IgD-negative memory B cell (primary cell): Measurements from ENCODE around the gene KCNN3. TPM values are rescaled to one million over a fixed set of nuclear protein-coding genes. Genes with fewer than 3 reads are reported as not detected.

Experiments
- H3K27ac Mint-ChIP-seq, 3 donors: one replicate each; pipeline ENCODE4 v1.8.0; 2020 to 2022; ENCODE audit warnings: mild to moderate bottlenecking in 3 of 3, mixed read lengths in 3 of 3, moderate library complexity in 1 of 3
- H3K27me3 Mint-ChIP-seq: one replicate; pipeline ENCODE4 v1.8.0; 2021; ENCODE audit warnings: mixed read lengths
- H3K36me3 Mint-ChIP-seq: one replicate; pipeline ENCODE4 v1.8.0; 2020; ENCODE audit warnings: mild to moderate bottlenecking, mixed read lengths
- H3K4me1 Mint-ChIP-seq, 3 donors: one replicate each; pipeline ENCODE4 v1.8.0; 2020 to 2022; ENCODE audit warnings: mixed read lengths in 3 of 3, mild to moderate bottlenecking in 1 of 3
- H3K4me3 Mint-ChIP-seq, 4 donors: one replicate each; pipeline ENCODE4 v1.8.0; 2020 to 2022; ENCODE audit warnings: mild to moderate bottlenecking in 4 of 4, mixed read lengths in 4 of 4, moderate library complexity in 3 of 4
- H3K9me3 Mint-ChIP-seq, 3 donors: one replicate each; pipeline ENCODE4 v1.8.0; 2020 to 2021; ENCODE audit warnings: mixed read lengths in 3 of 3, mild to moderate bottlenecking in 1 of 3
- polyA plus RNA-seq: library from polyadenylated mRNA; unstranded; fragments of 300-500 nt; fragmentation: Illumina TruSeq; gene quantifications from one replicate; pipeline ENCODE4 v1.2.3, GENCODE V29; 2021

Gene KCNN3
- polyA plus RNA-seq, 1 donor from 2014 or later = 0.88 TPM

- no peak overlapping the region for H3K4me3 Mint-ChIP-seq
- no peaks in the 10 kb centered on the region for H3K9me3 Mint-ChIP-seq
- no peak overlapping the region for H3K27ac Mint-ChIP-seq
- H3K27me3 Mint-ChIP-seq = no peaks in the 10 kb centered on the region
- peaks cover 0 to 11% (median 3%) of the 10 kb centered on the region in 3 donors for H3K4me1 Mint-ChIP-seq
- no peaks in the 10 kb centered on the region for H3K36me3 Mint-ChIP-seq
These were observed 153.2 kb downstream of the KCNN3 start for GRCh38 chr1:154716614-154717527.

- Mint-ChIP-seq H3K4me1 (peaks cover 0 to 11% (median 3%) of the 10 kb centered on the region in 3 donors), H3K27ac (no peak overlapping the region)
These were observed 154.1 kb downstream of the KCNN3 start for GRCh38 chr1:154716011-154716410.

GRCh38 chr1:154715385-154715784 is 154.7 kb downstream of the KCNN3 start:
- Mint-ChIP-seq H3K4me1 (peaks cover 0 to 6% (median 3%) of the 10 kb centered on the region in 3 donors), H3K4me3 (no peak overlapping the region), H3K9me3 (no peaks in the 10 kb centered on the region), H3K27me3 (no peaks in the 10 kb centered on the region), H3K27ac (peak overlapping the region in 1 of 3 donors; percentile 80), H3K36me3 (no peaks in the 10 kb centered on the region)

More at GRCh38 chr1:154716011-154716410, 154.1 kb downstream of the KCNN3 start:
- Mint-ChIP-seq H3K9me3 (no peaks in the 10 kb centered on the region), H3K4me3 (no peak overlapping the region), H3K27me3 (no peaks in the 10 kb centered on the region), H3K36me3 (no peaks in the 10 kb centered on the region)

GRCh38 chr1:154714638-154715037 is 155.4 kb downstream of the KCNN3 start:
- H3K4me3 Mint-ChIP-seq = no peak overlapping the region
- no peaks in the 10 kb centered on the region for H3K9me3 Mint-ChIP-seq
- H3K36me3 Mint-ChIP-seq = no peaks in the 10 kb centered on the region

GRCh38 chr1:154714052-154714623 is 155.9 kb downstream of the KCNN3 start:
- Mint-ChIP-seq H3K9me3 (no peaks in the 10 kb centered on the region), H3K4me3 (no peak overlapping the region), H3K27me3 (no peaks in the 10 kb centered on the region), H3K36me3 (no peaks in the 10 kb centered on the region), H3K27ac (no peak overlapping the region), H3K4me1 (peaks cover 0 to 5% (median 3%) of the 10 kb centered on the region in 3 donors)

More at GRCh38 chr1:154714638-154715037, 155.4 kb downstream of the KCNN3 start:
- H3K27ac Mint-ChIP-seq = no peak overlapping the region
- peaks cover 0 to 5% (median 3%) of the 10 kb centered on the region in 3 donors for H3K4me1 Mint-ChIP-seq
- no peaks in the 10 kb centered on the region for H3K27me3 Mint-ChIP-seq

- Mint-ChIP-seq H3K36me3 (no peaks in the 10 kb centered on the region), H3K27ac (peak overlapping the region in 1 of 3 donors; percentile 57), H3K9me3 (no peaks in the 10 kb centered on the region), H3K4me3 (no peak overlapping the region), H3K27me3 (no peaks in the 10 kb centered on the region), H3K4me1 (peaks cover 0 to 5% (median 3%) of the 10 kb centered on the region in 3 donors)
These were observed 157.1 kb downstream of the KCNN3 start for GRCh38 chr1:154713005-154713404.

- Mint-ChIP-seq H3K4me3 (no peak overlapping the region), H3K27ac (no peak overlapping the region), H3K27me3 (no peaks in the 10 kb centered on the region), H3K9me3 (no peaks in the 10 kb centered on the region), H3K36me3 (no peaks in the 10 kb centered on the region), H3K4me1 (peaks cover 0 to 5% (median 3%) of the 10 kb centered on the region in 3 donors)
These were observed 157.8 kb downstream of the KCNN3 start for GRCh38 chr1:154712166-154712810.

- Mint-ChIP-seq H3K9me3 (no peaks in the 10 kb centered on the region), H3K4me1 (peaks cover 0 to 5% (median 3%) of the 10 kb centered on the region in 3 donors), H3K4me3 (no peak overlapping the region), H3K27me3 (no peaks in the 10 kb centered on the region), H3K27ac (no peak overlapping the region), H3K36me3 (no peaks in the 10 kb centered on the region)
These were observed 158.7 kb downstream of the KCNN3 start for GRCh38 chr1:154711416-154711815.

GRCh38 chr1:154710106-154710505 is 160.0 kb downstream of the KCNN3 start:
- no peaks in the 10 kb centered on the region for H3K36me3 Mint-ChIP-seq
- H3K9me3 Mint-ChIP-seq = no peaks in the 10 kb centered on the region
- H3K27me3 Mint-ChIP-seq = no peaks in the 10 kb centered on the region
- H3K4me1 Mint-ChIP-seq = no peaks in the 10 kb centered on the region
- no peak overlapping the region for H3K27ac Mint-ChIP-seq
- H3K4me3 Mint-ChIP-seq = no peak overlapping the region

GRCh38 chr1:154707901-154708463 is 162.1 kb downstream of the KCNN3 start:
- no peaks in the 10 kb centered on the region for H3K4me1 Mint-ChIP-seq
- H3K27me3 Mint-ChIP-seq = no peaks in the 10 kb centered on the region
- H3K9me3 Mint-ChIP-seq = no peaks in the 10 kb centered on the region
- H3K27ac Mint-ChIP-seq = no peak overlapping the region
- no peaks in the 10 kb centered on the region for H3K36me3 Mint-ChIP-seq
- H3K4me3 Mint-ChIP-seq = no peak overlapping the region

- H3K27ac Mint-ChIP-seq = no peak overlapping the region
- no peaks in the 10 kb centered on the region for H3K36me3 Mint-ChIP-seq
- no peaks in the 10 kb centered on the region for H3K27me3 Mint-ChIP-seq
- no peak overlapping the region for H3K4me3 Mint-ChIP-seq
- no peaks in the 10 kb centered on the region for H3K9me3 Mint-ChIP-seq
- H3K4me1 Mint-ChIP-seq = no peaks in the 10 kb centered on the region
These were observed 163.2 kb downstream of the KCNN3 start for GRCh38 chr1:154706851-154707250.

- Mint-ChIP-seq H3K4me3 (no peak overlapping the region), H3K27me3 (no peaks in the 10 kb centered on the region), H3K27ac (no peak overlapping the region), H3K9me3 (no peaks in the 10 kb centered on the region), H3K4me1 (no peaks in the 10 kb centered on the region), H3K36me3 (no peaks in the 10 kb centered on the region)
These were observed 164.5 kb downstream of the KCNN3 start for GRCh38 chr1:154705544-154705943.

GRCh38 chr1:154703170-154703569 is 166.9 kb downstream of the KCNN3 start:
- no peaks in the 10 kb centered on the region for H3K9me3 Mint-ChIP-seq
- H3K36me3 Mint-ChIP-seq = no peaks in the 10 kb centered on the region
- H3K27me3 Mint-ChIP-seq = no peaks in the 10 kb centered on the region
- H3K4me1 Mint-ChIP-seq = no peaks in the 10 kb centered on the region
- H3K27ac Mint-ChIP-seq = no peak overlapping the region
- no peak overlapping the region for H3K4me3 Mint-ChIP-seq

- Mint-ChIP-seq H3K36me3 (no peaks in the 10 kb centered on the region), H3K27ac (no peak overlapping the region), H3K9me3 (no peaks in the 10 kb centered on the region), H3K4me1 (no peaks in the 10 kb centered on the region), H3K4me3 (no peak overlapping the region), H3K27me3 (peaks cover 12% of the 10 kb centered on the region)
These were observed 171.6 kb downstream of the KCNN3 start for GRCh38 chr1:154698320-154699096.
